UCSD-AML1 (cell line): ENCODE measurements around the gene C19orf73.

Source experiments
- DNase-seq: peaks from one replicate; lab custom pipeline; 2025; ENCODE audit not compliant: unreplicated experiment; lab: John Stamatoyannopoulos, UW

The C19orf73 gene

DNA sequence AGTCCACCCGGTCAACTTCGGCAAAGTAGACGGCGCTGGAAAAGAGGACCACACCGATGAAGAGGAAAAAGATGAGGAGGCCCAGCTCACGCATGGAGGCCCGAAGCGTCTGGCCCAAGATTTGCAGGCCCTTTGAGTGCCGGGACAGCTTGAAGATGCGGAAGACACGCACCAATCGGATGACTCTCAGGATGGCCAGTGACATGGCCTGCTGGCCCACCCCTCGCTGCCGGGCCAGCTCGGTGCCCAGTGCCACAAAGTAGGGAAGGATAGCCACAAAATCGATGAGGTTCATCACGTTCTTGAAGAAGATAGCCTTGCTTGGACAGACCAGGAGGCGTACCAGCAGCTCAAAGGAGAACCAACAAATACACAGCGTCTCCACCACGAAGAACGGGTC, 48.5 kb downstream of the C19orf73 start:
- DNase-seq, result no peak

- no peak for DNase-seq
These were observed 49.9 kb downstream of the C19orf73 start for GRCh38 chr19:49069026-49069425.
